IPS-18a (cell line): Measurements from ENCODE around the gene CNOT10.
A peak's percentile ranks its signal among the peaks of the same experiment; 100 is the strongest.
"Not testable (repeated sequence)": the region's sequence is repeated elsewhere in the genome, so short reads cannot be mapped to it uniquely, and the experiment has no call there.

Experiments
- H3K27ac ChIP-seq: one replicate; pipeline ENCODE4 v1.5.1; 2013; ENCODE audit warnings: low read length
- H3K27me3 ChIP-seq: one replicate; pipeline ENCODE4 v1.6.1; 2013; ENCODE audit warnings: mild to moderate bottlenecking, low read length; ENCODE audit not compliant: control insufficient read depth, insufficient read depth
- H3K36me3 ChIP-seq: one replicate; pipeline ENCODE4 v1.6.1; 2013; ENCODE audit warnings: low read depth, low read length; ENCODE audit not compliant: control insufficient read depth
- H3K4me1 ChIP-seq: one replicate; pipeline ENCODE4 v1.6.1; 2013; ENCODE audit warnings: low read depth, low read length; ENCODE audit not compliant: control insufficient read depth
- H3K4me3 ChIP-seq: one replicate; pipeline ENCODE4 v1.5.1; 2013; ENCODE audit warnings: low read length
- H3K9ac ChIP-seq: one replicate; pipeline ENCODE4 v1.6.1; 2013; ENCODE audit warnings: mild to moderate bottlenecking, low read length, moderate library complexity
- H3K9me3 ChIP-seq: one replicate; pipeline ENCODE4 v1.6.1; 2013; ENCODE audit warnings: low read depth, low read length; ENCODE audit not compliant: control insufficient read depth

The CNOT10 gene, protein sequence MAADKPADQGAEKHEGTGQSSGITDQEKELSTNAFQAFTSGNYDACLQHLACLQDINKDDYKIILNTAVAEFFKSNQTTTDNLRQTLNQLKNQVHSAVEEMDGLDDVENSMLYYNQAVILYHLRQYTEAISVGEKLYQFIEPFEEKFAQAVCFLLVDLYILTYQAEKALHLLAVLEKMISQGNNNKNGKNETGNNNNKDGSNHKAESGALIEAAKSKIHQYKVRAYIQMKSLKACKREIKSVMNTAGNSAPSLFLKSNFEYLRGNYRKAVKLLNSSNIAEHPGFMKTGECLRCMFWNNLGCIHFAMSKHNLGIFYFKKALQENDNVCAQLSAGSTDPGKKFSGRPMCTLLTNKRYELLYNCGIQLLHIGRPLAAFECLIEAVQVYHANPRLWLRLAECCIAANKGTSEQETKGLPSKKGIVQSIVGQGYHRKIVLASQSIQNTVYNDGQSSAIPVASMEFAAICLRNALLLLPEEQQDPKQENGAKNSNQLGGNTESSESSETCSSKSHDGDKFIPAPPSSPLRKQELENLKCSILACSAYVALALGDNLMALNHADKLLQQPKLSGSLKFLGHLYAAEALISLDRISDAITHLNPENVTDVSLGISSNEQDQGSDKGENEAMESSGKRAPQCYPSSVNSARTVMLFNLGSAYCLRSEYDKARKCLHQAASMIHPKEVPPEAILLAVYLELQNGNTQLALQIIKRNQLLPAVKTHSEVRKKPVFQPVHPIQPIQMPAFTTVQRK

GRCh38 chr3:32684800-32685542, at the start of gene CNOT10:
TSS of gene CNOT10 (plus strand) at chr3:32685188. CDS start at chr3:32685461, 273 bp downstream.
- Histone ChIP-seq H3K27me3 (no peaks in the 10 kb centered on the region), H3K36me3 (no peaks in the 10 kb centered on the region), H3K9ac (peak within 1 kb of the TSS; percentile 82), H3K4me1 (peaks cover 3% of the 10 kb centered on the region), H3K27ac (peak within 1 kb of the TSS; percentile 12), H3K4me3 (peak within 1 kb of the TSS; percentile 94), H3K9me3 (no peaks in the 10 kb centered on the region)

DNA sequence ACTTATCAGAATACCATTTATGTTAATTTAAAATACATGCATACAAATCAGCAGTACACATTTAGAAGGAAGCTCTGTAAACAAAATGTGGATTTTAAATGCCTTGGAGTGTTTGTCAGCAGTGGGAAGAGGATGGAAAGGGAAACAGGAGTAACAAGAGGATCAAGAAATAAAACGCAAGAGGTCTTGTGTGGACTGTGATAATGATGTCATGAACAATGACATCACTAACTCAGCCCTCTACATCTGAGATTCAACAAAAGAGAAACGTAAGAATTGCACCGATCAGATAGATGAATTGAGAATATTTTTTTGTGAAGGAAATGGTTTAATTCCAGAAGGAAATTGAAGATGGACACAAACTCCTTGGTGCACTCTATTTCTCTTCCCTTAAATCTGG, 44.0 kb upstream of the CNOT10 start:
- Histone ChIP-seq H3K4me1 (no peaks in the 10 kb centered on the region), H3K36me3 (no peaks in the 10 kb centered on the region), H3K27ac (no peak overlapping the region), H3K27me3 (no peaks in the 10 kb centered on the region), H3K9ac (no peak overlapping the region), H3K4me3 (no peak overlapping the region), H3K9me3 (no peaks in the 10 kb centered on the region)

DNA sequence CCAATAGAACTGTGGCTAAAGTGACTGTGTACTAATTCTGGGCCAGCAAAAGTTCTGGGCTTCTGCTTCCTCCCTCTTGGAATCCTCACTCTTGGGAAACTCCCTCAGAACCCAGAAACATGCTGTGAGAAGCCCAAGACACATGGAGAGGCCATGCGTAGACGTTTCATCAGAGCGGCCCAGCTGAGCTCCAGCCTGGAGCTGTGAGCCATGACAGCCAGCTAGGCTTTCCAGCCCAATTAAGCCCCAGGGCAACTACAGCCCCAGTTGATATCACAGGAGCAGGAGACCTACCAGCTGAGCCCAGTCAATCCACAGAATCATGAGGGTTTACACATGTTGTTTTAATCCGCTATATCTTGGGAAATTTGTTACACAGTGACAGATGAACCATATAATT, 43.6 kb upstream of the CNOT10 start:
- no peaks in the 10 kb centered on the region for H3K9me3 ChIP-seq
- H3K27me3 ChIP-seq: no peaks in the 10 kb centered on the region
- H3K36me3 ChIP-seq: no peaks in the 10 kb centered on the region
- no peak overlapping the region for H3K9ac ChIP-seq
- H3K4me1 ChIP-seq: no peaks in the 10 kb centered on the region
- H3K4me3 ChIP-seq: no peak overlapping the region
- H3K27ac ChIP-seq: no peak overlapping the region

- Histone ChIP-seq H3K9ac (no peak overlapping the region), H3K4me3 (no peak overlapping the region), H3K27ac (no peak overlapping the region), H3K9me3 (no peaks in the 10 kb centered on the region), H3K36me3 (no peaks in the 10 kb centered on the region), H3K4me1 (no peaks in the 10 kb centered on the region), H3K27me3 (no peaks in the 10 kb centered on the region)
These were observed 41.6 kb upstream of the CNOT10 start for GRCh38 chr3:32643354-32643753.

- no peak overlapping the region for H3K4me3 ChIP-seq
- no peak overlapping the region for H3K9ac ChIP-seq
- no peak overlapping the region for H3K27ac ChIP-seq
- H3K27me3 ChIP-seq: no peaks in the 10 kb centered on the region
- no peaks in the 10 kb centered on the region for H3K4me1 ChIP-seq
- no peaks in the 10 kb centered on the region for H3K9me3 ChIP-seq
- no peaks in the 10 kb centered on the region for H3K36me3 ChIP-seq
These were observed 41.2 kb upstream of the CNOT10 start for GRCh38 chr3:32643816-32644215.

GRCh38 chr3:32644380-32644779, 40.6 kb upstream of the CNOT10 start:
- Histone ChIP-seq H3K4me3 (no peak overlapping the region), H3K4me1 (no peaks in the 10 kb centered on the region), H3K27ac (no peak overlapping the region), H3K9ac (no peak overlapping the region), H3K27me3 (no peaks in the 10 kb centered on the region), H3K9me3 (no peaks in the 10 kb centered on the region), H3K36me3 (no peaks in the 10 kb centered on the region)

GRCh38 chr3:32646761-32647160, 38.2 kb upstream of the CNOT10 start:
- Histone ChIP-seq H3K27me3 (no peaks in the 10 kb centered on the region), H3K27ac (no peak overlapping the region), H3K4me1 (no peaks in the 10 kb centered on the region), H3K9me3 (no peaks in the 10 kb centered on the region), H3K9ac (no peak overlapping the region), H3K36me3 (no peaks in the 10 kb centered on the region), H3K4me3 (no peak overlapping the region)

GRCh38 chr3:32652337-32653100, 32.5 kb upstream of the CNOT10 start:
- H3K36me3 ChIP-seq, H3K4me1 ChIP-seq, H3K27ac ChIP-seq, H3K9ac ChIP-seq, H3K27me3 ChIP-seq, H3K9me3 ChIP-seq, H3K4me3 ChIP-seq: not testable (repeated sequence)

- Histone ChIP-seq H3K4me1 (no peaks in the 10 kb centered on the region), H3K36me3 (no peaks in the 10 kb centered on the region), H3K9ac (no peak overlapping the region), H3K27ac (no peak overlapping the region), H3K27me3 (no peaks in the 10 kb centered on the region), H3K4me3 (no peak overlapping the region), H3K9me3 (no peaks in the 10 kb centered on the region)
These were observed 29.8 kb upstream of the CNOT10 start for GRCh38 chr3:32655167-32655566.

DNA sequence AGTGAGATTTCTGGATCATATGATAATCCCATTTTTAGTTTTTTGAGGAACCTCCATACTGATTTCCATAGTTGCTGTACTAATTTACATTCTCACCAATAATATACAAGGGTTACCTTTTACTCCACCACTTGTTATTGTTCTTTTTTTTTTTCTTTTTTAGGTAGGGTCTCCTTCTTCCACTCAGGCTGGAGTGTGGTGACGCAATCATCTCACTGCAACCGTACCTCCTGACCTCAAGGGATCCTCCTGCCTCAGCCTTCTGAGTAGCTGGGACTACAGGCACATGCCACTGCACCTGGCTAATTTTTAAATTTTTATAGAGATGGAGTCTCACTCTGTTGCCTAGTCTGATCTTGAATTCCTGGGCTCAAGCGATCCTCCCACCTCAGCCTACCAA, 24.4 kb upstream of the CNOT10 start:
- H3K4me3 ChIP-seq: no peak overlapping the region
- H3K27me3 ChIP-seq: no peaks in the 10 kb centered on the region
- no peak overlapping the region for H3K27ac ChIP-seq
- no peaks in the 10 kb centered on the region for H3K9me3 ChIP-seq
- no peaks in the 10 kb centered on the region for H3K36me3 ChIP-seq
- H3K4me1 ChIP-seq: no peaks in the 10 kb centered on the region
- no peak overlapping the region for H3K9ac ChIP-seq

DNA sequence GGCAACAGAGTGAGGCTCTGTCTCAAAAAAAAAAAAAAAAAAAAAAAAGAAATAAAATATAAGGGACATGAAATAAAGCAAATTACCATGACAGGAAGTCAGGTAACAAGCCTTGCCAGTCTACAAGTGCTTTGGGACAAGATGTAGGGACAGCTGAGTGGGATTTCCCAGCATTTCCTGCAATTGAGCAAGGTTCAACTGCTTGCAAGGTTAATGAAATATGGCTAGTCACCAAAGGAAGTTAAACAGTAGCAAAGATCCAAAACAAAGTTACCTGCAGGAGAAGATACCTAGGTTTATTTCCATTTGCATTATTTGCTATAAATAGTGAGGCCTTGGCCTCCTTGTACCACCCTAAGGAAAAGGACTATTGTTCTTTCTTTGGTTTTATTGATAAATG, 22.3 kb upstream of the CNOT10 start:
- Histone ChIP-seq H3K27me3 (no peaks in the 10 kb centered on the region), H3K27ac (no peak overlapping the region), H3K4me1 (no peaks in the 10 kb centered on the region), H3K4me3 (no peak overlapping the region), H3K9ac (no peak overlapping the region), H3K36me3 (no peaks in the 10 kb centered on the region), H3K9me3 (no peaks in the 10 kb centered on the region)
